Neuronal stem cell (in vitro differentiated cells): ENCODE measurements around the gene SCT.

Source experiments
- DNase-seq: peaks from one replicate; pipeline ENCODE4 v3.0.0-alpha.2; 2013; ENCODE audit warnings: low spot score
- H2AFZ ChIP-seq: one replicate; pipeline ENCODE4 v1.6.1; 2013; ENCODE audit warnings: mild to moderate bottlenecking, low read length, inconsistent platforms
- H2AK5ac ChIP-seq: 2 replicates; pipeline ENCODE4 v1.6.1; 2013; ENCODE audit warnings: low read depth, mild to moderate bottlenecking, inconsistent platforms, low read length, moderate library complexity, mixed read lengths
- H2BK120ac ChIP-seq: 2 replicates; pipeline ENCODE4 v1.6.1; 2013; ENCODE audit warnings: low read depth, mild to moderate bottlenecking, inconsistent platforms, low read length, moderate library complexity, mixed read lengths
- H2BK12ac ChIP-seq: one replicate; pipeline ENCODE4 v1.6.1; 2013; ENCODE audit warnings: low read length, inconsistent platforms
- H2BK15ac ChIP-seq: 2 replicates; pipeline ENCODE4 v1.6.1; 2013; ENCODE audit warnings: mild to moderate bottlenecking, low read length, inconsistent platforms, mixed read lengths
- H2BK5ac ChIP-seq: one replicate; pipeline ENCODE4 v1.6.1; 2013; ENCODE audit warnings: inconsistent platforms, mild to moderate bottlenecking, low read length, moderate library complexity
- H3K14ac ChIP-seq: one replicate; pipeline ENCODE4 v1.6.1; 2013; ENCODE audit warnings: low read length, inconsistent platforms
- H3K18ac ChIP-seq: 2 replicates; pipeline ENCODE4 v1.6.1; 2013; ENCODE audit warnings: low read length, inconsistent platforms
- H3K23ac ChIP-seq: 2 replicates; pipeline ENCODE4 v1.6.1; 2013; ENCODE audit warnings: low read depth, mild to moderate bottlenecking, mixed read lengths, low read length, inconsistent platforms; ENCODE audit not compliant: poor library complexity
- H3K27ac ChIP-seq: replicated peaks from 3 replicates; pipeline ENCODE4 v1.5.1; 2013; ENCODE audit warnings: low read length, inconsistent platforms
- H3K27me3 ChIP-seq, 3 experiments: 2 replicates each; pipeline ENCODE4 v1.6.1; 2013; ENCODE audit warnings: low read length in 3 of 3, mild to moderate bottlenecking in 2 of 3, inconsistent platforms in 1 of 3, low read depth in 1 of 3, mixed read lengths in 1 of 3, moderate library complexity in 1 of 3; ENCODE audit not compliant: control insufficient read depth in 3 of 3, insufficient read depth in 3 of 3
- H3K36me3 ChIP-seq, 2 donors: replicated peaks in 1 of 2; 2 replicates each; pipeline ENCODE4 v1.6.1; 2013; ENCODE audit warnings: low read length in 2 of 2; ENCODE audit not compliant: control insufficient read depth in 2 of 2, insufficient read depth in 2 of 2
- H3K4ac ChIP-seq: 2 replicates; pipeline ENCODE4 v1.6.1; 2013; ENCODE audit warnings: inconsistent platforms, mild to moderate bottlenecking, low read length, moderate library complexity
- H3K4me1 ChIP-seq, 2 donors: 1 replicate in 1 of 2; 2 replicates in 1 of 2; pipeline ENCODE4 v1.6.1; 2013; ENCODE audit warnings: low read length in 2 of 2, low read depth in 1 of 2; ENCODE audit not compliant: control insufficient read depth in 2 of 2, insufficient read depth in 1 of 2
- H3K4me2 ChIP-seq: one replicate; pipeline ENCODE4 v1.6.1; 2013; ENCODE audit warnings: mild to moderate bottlenecking, low read length, inconsistent platforms; ENCODE audit not compliant: insufficient read depth, poor library complexity, severe bottlenecking
- H3K4me3 ChIP-seq, 2 donors: 2 replicates each; pipeline ENCODE4 v1.5.1; 2013; ENCODE audit warnings: low read length in 2 of 2, mild to moderate bottlenecking in 2 of 2, inconsistent platforms in 1 of 2, moderate library complexity in 1 of 2
- H3K79me1 ChIP-seq: one replicate; pipeline ENCODE4 v1.6.1; 2013; ENCODE audit warnings: low read depth, mild to moderate bottlenecking, inconsistent platforms, low read length, moderate library complexity
- H3K9ac ChIP-seq: one replicate; pipeline ENCODE4 v1.6.1; 2013; ENCODE audit warnings: mild to moderate bottlenecking, low read depth, low read length, inconsistent platforms; ENCODE audit not compliant: poor library complexity
- H3K9me3 ChIP-seq, 2 donors: replicated peaks in 1 of 2; 2 replicates each; pipeline versions ENCODE3 to v1.6.1; 2013; ENCODE audit warnings: low read length in 2 of 2, mild to moderate bottlenecking in 2 of 2, inconsistent platforms in 1 of 2, low read depth in 1 of 2, mixed read lengths in 1 of 2, moderate library complexity in 1 of 2; ENCODE audit not compliant: control insufficient read depth in 2 of 2, insufficient read depth in 1 of 2
- H4K8ac ChIP-seq: one replicate; pipeline ENCODE4 v1.6.1; 2013; ENCODE audit warnings: low read depth, mild to moderate bottlenecking, inconsistent platforms, low read length, moderate library complexity
- H4K91ac ChIP-seq: one replicate; pipeline ENCODE4 v1.6.1; 2013; ENCODE audit warnings: low read length, low read depth, mild to moderate bottlenecking, inconsistent platforms; ENCODE audit not compliant: poor library complexity
- WGBS, 2 donors: extraction: QIAGEN DNeasy Blood & Tissue Kit; methylation state at CpG; one replicate each; pipeline ENCODE4 v1.1.7; 2013; ENCODE audit warnings: missing lambda C conversion rate in 2 of 2, mixed read lengths in 1 of 2; ENCODE audit not compliant: insufficient read length in 2 of 2, insufficient replicate concordance in 1 of 2; ENCODE audit errors: extremely low coverage in 2 of 2; 5-methylcytosine and 5-hydroxymethylcytosine counted together

SCT gene

DNA sequence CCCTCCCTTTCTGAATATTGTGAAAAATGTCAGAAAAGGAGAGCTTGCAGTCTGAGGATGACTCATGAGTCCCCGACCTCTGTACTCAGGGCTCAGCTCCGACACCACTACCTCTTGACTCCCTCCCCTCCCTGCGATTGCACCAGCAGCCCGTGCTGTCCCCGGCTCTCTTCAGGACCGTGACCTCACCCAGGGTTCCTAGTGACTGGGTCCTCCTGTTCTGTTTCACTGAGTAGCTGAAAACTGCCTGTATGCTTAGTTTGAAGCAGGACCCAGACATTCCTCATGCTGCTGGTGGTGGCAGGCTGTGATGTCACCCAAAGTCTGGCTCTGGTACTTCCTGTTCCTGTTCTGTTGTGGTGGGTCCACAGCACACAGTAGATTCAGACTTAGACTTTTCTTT, 39.0 kb downstream of the SCT start:
- H3K36me3 ChIP-seq: peaks cover 55 to 83% of the 10 kb centered on the region in 2 donors

DNA sequence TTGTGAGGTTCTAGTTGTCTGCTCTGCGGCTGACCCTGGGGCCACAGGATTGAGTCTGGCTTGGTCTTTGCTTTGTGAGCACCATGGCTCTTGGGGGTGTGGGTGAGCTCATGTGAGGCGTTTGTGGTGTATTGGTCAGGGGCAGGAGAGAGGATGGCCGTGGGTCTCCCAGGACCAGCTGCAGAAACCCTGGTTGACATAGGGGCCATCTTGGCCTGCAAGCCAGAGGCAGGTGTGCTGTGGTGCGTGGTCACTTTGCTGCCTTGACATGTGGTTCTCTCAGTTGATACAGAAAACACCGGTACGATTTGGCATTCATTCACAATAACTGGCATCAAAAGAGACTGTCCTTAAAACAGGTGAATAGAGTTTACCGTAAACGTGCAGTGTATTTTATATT, 39.4 kb downstream of the SCT start:
- no CpG with 5 or more reads among the region's 8 CpGs for WGBS, 2 donors
- Histone ChIP-seq H2BK5ac (no peak overlapping the region), H3K18ac (no peak overlapping the region), H3K27ac (no peak overlapping the region), H3K14ac (no peak overlapping the region), H2BK12ac (no peak overlapping the region), H3K23ac (peak overlapping the region; percentile 51), H2AFZ (no peak overlapping the region), H3K79me1 (peaks cover 13% of the 10 kb centered on the region), H3K9me3 (no peaks in the 10 kb centered on the region), H2AK5ac (no peak overlapping the region), H3K4me3 (no peak overlapping the region), H2BK120ac (no peak overlapping the region), H3K4me2 (no peak overlapping the region), H3K27me3 (no peaks in the 10 kb centered on the region), H2BK15ac (no peak overlapping the region), H4K91ac (no peak overlapping the region), H3K36me3 (peaks cover 51 to 79% of the 10 kb centered on the region in 2 donors), H4K8ac (no peak overlapping the region), H3K4me1 (no peaks in the 10 kb centered on the region), H3K9ac (no peak overlapping the region), H3K4ac (no peak overlapping the region)
- no peak for DNase-seq

More for the DNA sequence above, 39.0 kb downstream of the SCT start:
- no peak overlapping the region for H2BK15ac ChIP-seq
- H4K91ac ChIP-seq: no peak overlapping the region
- H2AK5ac ChIP-seq: no peak overlapping the region
- H3K14ac ChIP-seq: no peak overlapping the region
- peaks cover 13% of the 10 kb centered on the region for H3K79me1 ChIP-seq
- no peak overlapping the region for H4K8ac ChIP-seq
- H3K23ac ChIP-seq: no peak overlapping the region
- no peak overlapping the region for H2AFZ ChIP-seq
- no peak overlapping the region for H3K4me3 ChIP-seq
- no peak for DNase-seq
- H3K27me3 ChIP-seq: no peaks in the 10 kb centered on the region
- no peak overlapping the region for H2BK12ac ChIP-seq
- H3K9me3 ChIP-seq: no peaks in the 10 kb centered on the region
- no CpG with 5 or more reads among the region's 6 CpGs for WGBS, 2 donors
- H3K18ac ChIP-seq: no peak overlapping the region
- no peak overlapping the region for H3K27ac ChIP-seq
- no peak overlapping the region for H3K4me2 ChIP-seq
- no peak overlapping the region for H3K9ac ChIP-seq
- H2BK5ac ChIP-seq: no peak overlapping the region
- H2BK120ac ChIP-seq: no peak overlapping the region
- H3K4ac ChIP-seq: no peak overlapping the region
- no peaks in the 10 kb centered on the region for H3K4me1 ChIP-seq

DNA sequence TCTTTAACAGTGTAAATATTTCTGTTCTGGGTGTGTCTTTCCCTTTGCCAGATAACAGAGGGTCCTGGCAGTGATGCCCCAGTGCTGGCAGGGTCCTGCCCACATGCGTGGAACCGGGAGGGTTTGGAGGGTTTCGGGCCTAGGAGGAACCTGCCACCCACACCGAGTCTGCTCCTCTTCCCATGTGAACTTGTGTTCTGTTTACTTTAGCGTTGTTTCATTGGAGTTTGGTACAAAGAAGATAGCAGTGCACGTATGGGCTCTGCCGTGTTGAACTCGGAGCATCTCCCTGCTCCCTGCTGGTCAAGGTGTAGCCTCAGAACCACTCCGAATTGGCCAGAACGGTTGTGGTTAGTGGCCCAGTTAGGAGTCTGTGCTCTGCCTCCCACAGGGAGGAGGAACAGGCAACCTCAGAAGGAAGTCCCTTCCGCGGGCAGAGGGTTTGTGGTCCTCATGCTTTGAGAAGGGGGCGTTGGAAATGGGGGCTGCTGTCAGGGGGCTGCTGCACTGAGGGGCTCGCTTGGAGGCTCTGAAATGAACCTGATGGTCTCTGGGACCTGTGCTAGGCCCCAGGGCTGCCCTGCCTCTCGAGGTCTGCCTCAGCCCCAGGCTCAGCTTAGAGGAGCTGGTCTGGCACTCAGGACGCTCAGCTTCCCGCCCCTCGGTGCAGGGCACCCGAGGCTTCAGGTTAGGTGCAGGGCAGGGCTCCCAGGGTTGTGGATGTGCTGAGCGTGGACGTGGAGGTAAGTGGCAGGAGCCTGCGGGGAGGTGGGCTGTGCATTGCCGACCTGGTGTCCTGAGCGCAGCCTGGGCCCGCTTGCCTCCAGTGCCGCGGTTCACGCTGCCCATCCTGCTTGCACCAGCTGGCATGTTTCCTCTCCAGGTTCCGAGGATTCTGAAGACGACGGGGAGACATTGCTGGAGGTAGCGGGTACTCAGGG, 40.3 kb downstream of the SCT start:
- no peak overlapping the region for H2BK12ac ChIP-seq
- H3K4me2 ChIP-seq: no peak overlapping the region

DNA sequence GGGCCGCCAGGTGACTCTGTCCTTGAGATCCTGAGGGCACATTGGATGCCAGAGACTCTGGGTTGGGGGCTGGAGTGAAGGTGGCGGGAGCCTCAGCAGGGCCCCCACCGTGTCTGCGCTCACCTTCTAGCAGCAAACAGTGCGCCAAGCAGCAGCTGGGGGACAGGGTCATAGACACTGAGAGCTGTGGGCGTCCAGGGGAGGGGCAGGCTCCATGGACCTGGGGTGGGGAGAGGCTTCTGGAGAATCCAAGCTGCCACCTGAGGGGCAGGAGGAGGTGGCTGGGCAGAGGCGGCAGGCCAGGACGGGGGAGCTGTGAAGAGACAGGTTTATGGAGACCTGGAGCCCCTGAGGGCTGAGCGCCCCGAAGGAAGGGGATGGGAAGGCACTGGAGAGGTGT, 42.7 kb downstream of the SCT start:
- H3K23ac ChIP-seq: peak overlapping the region; percentile 6
- no peak overlapping the region for H3K14ac ChIP-seq
- peaks cover 39 to 63% of the 10 kb centered on the region in 2 donors for H3K36me3 ChIP-seq
- no peaks in the 10 kb centered on the region for H3K27me3 ChIP-seq
- H4K91ac ChIP-seq: no peak overlapping the region
- no peak overlapping the region for H2BK5ac ChIP-seq
- no peak overlapping the region for H2AK5ac ChIP-seq
- no peak overlapping the region for H3K9ac ChIP-seq
- no peak for DNase-seq
- no peak overlapping the region for H3K27ac ChIP-seq
- H3K4ac ChIP-seq: no peak overlapping the region
- no peaks in the 10 kb centered on the region for H3K9me3 ChIP-seq
- no peak overlapping the region for H4K8ac ChIP-seq
- no peak overlapping the region for H2BK120ac ChIP-seq
- no peak overlapping the region for H3K4me2 ChIP-seq
- no CpG with 5 or more reads among the region's 10 CpGs for WGBS, 2 donors
- H2AFZ ChIP-seq: no peak overlapping the region
- H3K79me1 ChIP-seq: peaks cover 26% of the 10 kb centered on the region
- H2BK15ac ChIP-seq: no peak overlapping the region
- no peak overlapping the region for H3K18ac ChIP-seq
- H2BK12ac ChIP-seq: no peak overlapping the region
- peaks cover 0 to under 1% of the 10 kb centered on the region in 2 donors for H3K4me1 ChIP-seq
- no peak overlapping the region for H3K4me3 ChIP-seq

More for the DNA sequence above, 40.3 kb downstream of the SCT start:
- no peak overlapping the region for H2BK120ac ChIP-seq
- H2BK15ac ChIP-seq: no peak overlapping the region
- WGBS, 2 donors: no CpG with 5 or more reads among the region's 32 CpGs
- no peak overlapping the region for H3K9ac ChIP-seq
- no peak overlapping the region for H3K27ac ChIP-seq
- no peak overlapping the region for H3K23ac ChIP-seq
- no peak overlapping the region for H4K8ac ChIP-seq
- H3K4ac ChIP-seq: no peak overlapping the region
- no peak for DNase-seq
- H2AK5ac ChIP-seq: no peak overlapping the region
- no peak overlapping the region for H3K14ac ChIP-seq
- H2BK5ac ChIP-seq: no peak overlapping the region
- no peaks in the 10 kb centered on the region for H3K27me3 ChIP-seq
- no peak overlapping the region for H2AFZ ChIP-seq
- H3K4me1 ChIP-seq: no peaks in the 10 kb centered on the region
- H3K36me3 ChIP-seq: peaks cover 49 to 80% of the 10 kb centered on the region in 2 donors
- H3K18ac ChIP-seq: no peak overlapping the region
- H3K9me3 ChIP-seq: no peaks in the 10 kb centered on the region
- H4K91ac ChIP-seq: no peak overlapping the region
- peaks cover 13% of the 10 kb centered on the region for H3K79me1 ChIP-seq
- no peak overlapping the region for H3K4me3 ChIP-seq
